DMS53 treated with DMSO at 0.1 percent for 48 hours (cell line): ENCODE data around the gene RAD51B.

Source experiments
- DNase-seq: peaks from one replicate; lab custom pipeline; 2025; ENCODE audit not compliant: unreplicated experiment; lab: John Stamatoyannopoulos, UW

RAD51B gene

GRCh38 chr14:68497011-68497410, 677.4 kb downstream of the RAD51B start:
- no peak for DNase-seq

GRCh38 chr14:68499451-68499850, 679.9 kb downstream of the RAD51B start:
- no peak for DNase-seq

- DNase-seq: no peak
Measured at GRCh38 chr14:68501171-68501570, 681.6 kb downstream of the RAD51B start.

- DNase-seq: no peak
Measured at GRCh38 chr14:68501614-68502052, 682.1 kb downstream of the RAD51B start.

- DNase-seq: no peak
Measured at GRCh38 chr14:68502230-68502629, 682.7 kb downstream of the RAD51B start.

- no peak for DNase-seq
Measured at GRCh38 chr14:68503186-68503825, 683.7 kb downstream of the RAD51B start.

- DNase-seq: no peak
Measured at GRCh38 chr14:68504861-68505260, 685.3 kb downstream of the RAD51B start.

- DNase-seq: peak; percentile 34
Measured at GRCh38 chr14:68506021-68506644, 686.6 kb downstream of the RAD51B start.

GRCh38 chr14:68506645-68507419, 687.3 kb downstream of the RAD51B start:
- peak; percentile 18 for DNase-seq

- DNase-seq: peak; percentile 4
Measured at GRCh38 chr14:68507544-68508081, 688.0 kb downstream of the RAD51B start.

- DNase-seq: no peak
Measured at GRCh38 chr14:68508581-68508980, 689.0 kb downstream of the RAD51B start.

- DNase-seq: no peak
Measured at GRCh38 chr14:68509188-68509983, 689.8 kb downstream of the RAD51B start.

GRCh38 chr14:68510201-68511128, 690.9 kb downstream of the RAD51B start:
- DNase-seq: no peak

- DNase-seq: no peak
Measured at GRCh38 chr14:68511129-68512047, 691.8 kb downstream of the RAD51B start.

GRCh38 chr14:68512088-68512487, 692.5 kb downstream of the RAD51B start:
- no peak for DNase-seq

- no peak for DNase-seq
Measured at GRCh38 chr14:68513137-68513536, 693.6 kb downstream of the RAD51B start.

GRCh38 chr14:68513838-68514607, 694.4 kb downstream of the RAD51B start:
- no peak for DNase-seq

GRCh38 chr14:68514608-68515194, 695.1 kb downstream of the RAD51B start:
- DNase-seq: no peak
